UCSD-AML1 (cell line): ENCODE measurements around the gene XKR8.

Source experiments
- DNase-seq: peaks from one replicate; lab custom pipeline; 2025; ENCODE audit not compliant: unreplicated experiment; lab: John Stamatoyannopoulos, UW

XKR8 gene

GRCh38 chr1:27954186-27954585 lies 5.6 kb upstream of the XKR8 start:
- no peak for DNase-seq

- DNase-seq: no peak
These were observed 4.7 kb upstream of the XKR8 start for GRCh38 chr1:27955076-27955475.

- no peak for DNase-seq
These were observed 3.0 kb upstream of the XKR8 start for GRCh38 chr1:27956761-27957160.

GRCh38 chr1:27957655-27958054 lies 2.1 kb upstream of the XKR8 start:
- no peak for DNase-seq

- no peak for DNase-seq
These were observed 1.3 kb upstream of the XKR8 start for GRCh38 chr1:27958513-27958912.

- no peak for DNase-seq
These were observed 1.2 kb downstream of the XKR8 start for GRCh38 chr1:27960762-27961645.

GRCh38 chr1:27961646-27962221 lies 2.0 kb downstream of the XKR8 start:
- DNase-seq: no peak

- DNase-seq: no peak
These were observed 3.6 kb downstream of the XKR8 start for GRCh38 chr1:27963393-27963792.

GRCh38 chr1:27966402-27967105 lies 6.8 kb downstream of the XKR8 start:
- no peak for DNase-seq

- no peak for DNase-seq
These were observed 7.5 kb downstream of the XKR8 start for GRCh38 chr1:27967106-27967883.

- DNase-seq: no peak
These were observed 8.2 kb downstream of the XKR8 start for GRCh38 chr1:27967884-27968466.

GRCh38 chr1:27968692-27969091 lies 8.9 kb downstream of the XKR8 start:
- DNase-seq: no peak

- no peak for DNase-seq
These were observed 10.6 kb downstream of the XKR8 start for GRCh38 chr1:27970401-27970800.

GRCh38 chr1:27971674-27972073 lies 11.9 kb downstream of the XKR8 start:
- DNase-seq: no peak

- no peak for DNase-seq
These were observed 12.4 kb downstream of the XKR8 start for GRCh38 chr1:27972141-27972540.

- no peak for DNase-seq
These were observed 14.1 kb downstream of the XKR8 start for GRCh38 chr1:27973771-27974416.

- no peak for DNase-seq
These were observed 14.6 kb downstream of the XKR8 start for GRCh38 chr1:27974417-27974781.

GRCh38 chr1:27979151-27979858 lies 19.5 kb downstream of the XKR8 start:
- DNase-seq: no peak

- no peak for DNase-seq
These were observed 20.1 kb downstream of the XKR8 start for GRCh38 chr1:27979859-27980201.
